Measurements from ENCODE around the gene ARL3. TPM values are rescaled to one million over a fixed set of nuclear protein-coding genes. Genes with fewer than 3 reads are reported as not detected.
"Not testable (repeated sequence)": the region's sequence is repeated elsewhere in the genome, so short reads cannot be mapped to it uniquely, and the experiment has no call there.

The ARL3 gene
- total RNA-seq, 5 donors from 2014 or later (not counting 1 experiment from before 2014, with no cell fraction given) = 2.7 to 5.0 (median 3.5) TPM

GRCh38 chr10:102696736-102697135 lies 17.5 kb downstream of the ARL3 start:
- no CpG with 5 or more reads among the region's 3 CpGs for WGBS (ENCODE audit: insufficient coverage)
- Histone ChIP-seq H3K4me3 (ENCODE audit: control insufficient read depth in 1 of 2, extremely low read depth in 1 of 2, low read length in 1 of 2) (no peak overlapping the region), H3K27me3 (replicated peaks in 1 of 2; ENCODE audit: control insufficient read depth in 2 of 2, extremely low read depth in 1 of 2, insufficient read depth in 2 of 2, low read length in 1 of 2) (no peaks in the 10 kb centered on the region), H3K4me1 (ENCODE audit: control insufficient read depth in 1 of 2, extremely low read depth in 1 of 2, insufficient read depth in 2 of 2, low read length in 2 of 2) (no peaks in the 10 kb centered on the region), H3K27ac (ENCODE audit: low read length) (no peak overlapping the region), H3K9me3 (no peaks in the 10 kb centered on the region), H3K36me3 (ENCODE audit: control insufficient read depth in 2 of 2, extremely low read depth in 1 of 2, insufficient read depth in 1 of 2, low read length in 1 of 2) (peaks cover 0 to 24% of the 10 kb centered on the region in 2 donors)
- ATAC-seq (replicated peaks in 1 of 4) (no peak), DNase-seq (no peak)
- ChIA-PET POLR2A (interaction anchor here in 1 of 2 donors (0.6 kb wide), 1 partner anchor 17 kb away, joined by 5 read pairs; no protein-coding TSS in a partner anchor), CTCF (no interaction called here)
- no peak overlapping the region for H3K27ac Mint-ChIP-seq
- H3K9me3 Mint-ChIP-seq = no peaks in the 10 kb centered on the region
- H3K27me3 Mint-ChIP-seq = no peaks in the 10 kb centered on the region
- H3K4me1 Mint-ChIP-seq = no peaks in the 10 kb centered on the region
- no peak overlapping the region for H3K4me3 Mint-ChIP-seq
- H3K36me3 Mint-ChIP-seq = peaks cover 42% of the 10 kb centered on the region

GRCh38 chr10:102695401-102695800 lies 18.8 kb downstream of the ARL3 start:
- H3K9me3 ChIP-seq; DNase-seq; H3K27ac ChIP-seq (ENCODE audit: low read length); CTCF ChIA-PET; H3K4me1 ChIP-seq (ENCODE audit: control insufficient read depth in 1 of 2, extremely low read depth in 1 of 2, insufficient read depth in 2 of 2, low read length in 2 of 2); H3K27me3 ChIP-seq (replicated peaks in 1 of 2; ENCODE audit: control insufficient read depth in 2 of 2, extremely low read depth in 1 of 2, insufficient read depth in 2 of 2, low read length in 1 of 2); H3K4me3 ChIP-seq (ENCODE audit: control insufficient read depth in 1 of 2, extremely low read depth in 1 of 2, low read length in 1 of 2); H3K27me3 Mint-ChIP-seq; H3K27ac Mint-ChIP-seq; H3K4me3 Mint-ChIP-seq; H3K9me3 Mint-ChIP-seq; ATAC-seq (replicated peaks in 1 of 4); H3K4me1 Mint-ChIP-seq: not testable (repeated sequence)
- POLR2A ChIA-PET = interaction anchor here in 1 of 2 donors (0.7 kb wide), 1 partner anchor 382 kb away, joined by 6 read pairs; no protein-coding TSS in a partner anchor
- peaks cover 46% of the 10 kb centered on the region for H3K36me3 Mint-ChIP-seq
- WGBS (ENCODE audit: insufficient coverage) = 100% methylated on average over 7 of the region's 10 CpGs
- H3K36me3 ChIP-seq (ENCODE audit: control insufficient read depth in 2 of 2, extremely low read depth in 1 of 2, insufficient read depth in 1 of 2, low read length in 1 of 2) = peaks cover 0 to 24% of the 10 kb centered on the region in 2 donors

GRCh38 chr10:102691285-102692066 lies 22.7 kb downstream of the ARL3 start:
- CTCF ChIA-PET = no interaction called here
- Mint-ChIP-seq H3K4me1 (no peaks in the 10 kb centered on the region), H3K9me3 (no peaks in the 10 kb centered on the region), H3K27me3 (no peaks in the 10 kb centered on the region), H3K36me3 (peaks cover 17% of the 10 kb centered on the region), H3K4me3 (no peak overlapping the region), H3K27ac (no peak overlapping the region)
- Histone ChIP-seq H3K27me3 (replicated peaks in 1 of 2; ENCODE audit: control insufficient read depth in 2 of 2, extremely low read depth in 1 of 2, insufficient read depth in 2 of 2, low read length in 1 of 2) (no peaks in the 10 kb centered on the region), H3K4me3 (ENCODE audit: control insufficient read depth in 1 of 2, extremely low read depth in 1 of 2, low read length in 1 of 2) (no peak overlapping the region), H3K27ac (ENCODE audit: low read length) (no peak overlapping the region), H3K36me3 (ENCODE audit: control insufficient read depth in 2 of 2, extremely low read depth in 1 of 2, insufficient read depth in 1 of 2, low read length in 1 of 2) (peaks cover 0 to 2% of the 10 kb centered on the region in 2 donors), H3K4me1 (ENCODE audit: control insufficient read depth in 1 of 2, extremely low read depth in 1 of 2, insufficient read depth in 2 of 2, low read length in 2 of 2) (no peaks in the 10 kb centered on the region), H3K9me3 (no peaks in the 10 kb centered on the region)
- POLR2A ChIA-PET = no interaction called here
- DNase-seq (no peak), ATAC-seq (replicated peaks in 1 of 4) (no peak)
- WGBS (ENCODE audit: insufficient coverage) = 100% methylated on average over 1 of the region's 8 CpGs

GRCh38 chr10:102683736-102684135 lies 30.5 kb downstream of the ARL3 start:
- ChIA-PET POLR2A (interaction anchor here in 1 of 2 donors (0.6 kb wide), 1 partner anchor 98 kb away, joined by 6 read pairs; no protein-coding TSS in a partner anchor), CTCF (no interaction called here)
- H3K4me1 Mint-ChIP-seq = peaks cover 11 to 18% (median 14%) of the 10 kb centered on the region in 3 donors
- Histone ChIP-seq H3K27ac (ENCODE audit: low read length) (no peak overlapping the region), H3K4me1 (ENCODE audit: control insufficient read depth in 1 of 2, extremely low read depth in 1 of 2, insufficient read depth in 2 of 2, low read length in 2 of 2) (peaks cover 10% of the 10 kb centered on the region in 2 experiments), H3K36me3 (ENCODE audit: control insufficient read depth in 2 of 2, extremely low read depth in 1 of 2, insufficient read depth in 1 of 2, low read length in 1 of 2) (peaks cover 0 to 9% of the 10 kb centered on the region in 2 donors), H3K27me3 (replicated peaks in 1 of 2; ENCODE audit: control insufficient read depth in 2 of 2, extremely low read depth in 1 of 2, insufficient read depth in 2 of 2, low read length in 1 of 2) (no peaks in the 10 kb centered on the region), H3K9me3 (no peaks in the 10 kb centered on the region), H3K4me3 (ENCODE audit: control insufficient read depth in 1 of 2, extremely low read depth in 1 of 2, low read length in 1 of 2) (no peak overlapping the region)
- no peak for DNase-seq
- peaks cover 23% of the 10 kb centered on the region for H3K36me3 Mint-ChIP-seq
- 100% methylated on average over 4 of the region's 5 CpGs for WGBS (ENCODE audit: insufficient coverage)
- H3K27ac Mint-ChIP-seq = peak overlapping the region; percentile 9 to 61
- no peaks in the 10 kb centered on the region for H3K9me3 Mint-ChIP-seq
- no peak overlapping the region for H3K4me3 Mint-ChIP-seq
- no peak for ATAC-seq (replicated peaks in 1 of 4)
- no peaks in the 10 kb centered on the region for H3K27me3 Mint-ChIP-seq

GRCh38 chr10:102682981-102683380 lies 31.2 kb downstream of the ARL3 start:
- Histone ChIP-seq H3K27ac (ENCODE audit: low read length) (no peak overlapping the region), H3K4me1 (ENCODE audit: control insufficient read depth in 1 of 2, extremely low read depth in 1 of 2, insufficient read depth in 2 of 2, low read length in 2 of 2) (peaks cover 10% of the 10 kb centered on the region in 2 experiments), H3K9me3 (no peaks in the 10 kb centered on the region), H3K4me3 (ENCODE audit: control insufficient read depth in 1 of 2, extremely low read depth in 1 of 2, low read length in 1 of 2) (no peak overlapping the region), H3K27me3 (replicated peaks in 1 of 2; ENCODE audit: control insufficient read depth in 2 of 2, extremely low read depth in 1 of 2, insufficient read depth in 2 of 2, low read length in 1 of 2) (no peaks in the 10 kb centered on the region), H3K36me3 (ENCODE audit: control insufficient read depth in 2 of 2, extremely low read depth in 1 of 2, insufficient read depth in 1 of 2, low read length in 1 of 2) (peaks cover 0 to 9% of the 10 kb centered on the region in 2 donors)
- no peak for ATAC-seq (replicated peaks in 1 of 4)
- Mint-ChIP-seq H3K27ac (no peak overlapping the region), H3K9me3 (no peaks in the 10 kb centered on the region), H3K4me1 (peaks cover 12 to 22% (median 19%) of the 10 kb centered on the region in 3 donors), H3K4me3 (no peak overlapping the region), H3K27me3 (no peaks in the 10 kb centered on the region), H3K36me3 (peaks cover 23% of the 10 kb centered on the region)
- WGBS (ENCODE audit: insufficient coverage) = no CpG with 5 or more reads among the region's 4 CpGs
- CTCF ChIA-PET = no interaction called here
- no peak for DNase-seq
- POLR2A ChIA-PET = no interaction called here

GRCh38 chr10:102682416-102682815 lies 31.8 kb downstream of the ARL3 start:
- H3K36me3 ChIP-seq (ENCODE audit: control insufficient read depth in 2 of 2, extremely low read depth in 1 of 2, insufficient read depth in 1 of 2, low read length in 1 of 2) = peaks cover 0 to 9% of the 10 kb centered on the region in 2 donors
- Mint-ChIP-seq H3K27me3 (no peaks in the 10 kb centered on the region), H3K27ac (peak overlapping the region in 1 of 2 donors; percentile 0), H3K4me3 (no peak overlapping the region), H3K4me1 (peaks cover 14 to 27% (median 19%) of the 10 kb centered on the region in 3 donors), H3K9me3 (no peaks in the 10 kb centered on the region), H3K36me3 (peaks cover 23% of the 10 kb centered on the region)
- H3K9me3 ChIP-seq = no peaks in the 10 kb centered on the region
- DNase-seq (peak in 6 of 35 experiments; percentile 14 to 44 (median 30)), ATAC-seq (replicated peaks in 1 of 4) (peak in 3 of 4 experiments; percentile 50 to 84 (median 54))
- H3K4me1 ChIP-seq (ENCODE audit: control insufficient read depth in 1 of 2, extremely low read depth in 1 of 2, insufficient read depth in 2 of 2, low read length in 2 of 2) = peaks cover 10% of the 10 kb centered on the region in 2 experiments
- WGBS (ENCODE audit: insufficient coverage) = 90% methylated on average over 3 of the region's 7 CpGs
- no peaks in the 10 kb centered on the region for H3K27me3 ChIP-seq (replicated peaks in 1 of 2; ENCODE audit: control insufficient read depth in 2 of 2, extremely low read depth in 1 of 2, insufficient read depth in 2 of 2, low read length in 1 of 2)
- H3K27ac ChIP-seq (ENCODE audit: low read length) = no peak overlapping the region
- ChIA-PET CTCF (no interaction called here), POLR2A (interaction anchor here (0.5 to 0.6 kb wide), 2 partner anchors 36 to 694 kb away, joined by 3 to 6 read pairs; no protein-coding TSS in a partner anchor)
- H3K4me3 ChIP-seq (ENCODE audit: control insufficient read depth in 1 of 2, extremely low read depth in 1 of 2, low read length in 1 of 2) = no peak overlapping the region
